Measurements from ENCODE around the gene MGAT4B. TPM values are rescaled to one million over a fixed set of nuclear protein-coding genes. Genes with fewer than 3 reads are reported as not detected.

Gene MGAT4B
- total and polyA plus RNA-seq, 2 of the 13 experiments (the other 11 are each of a cell fraction or from before 2014, with no cell fraction given) = 93.5 to 130 TPM

GRCh38 chr5:179795863-179796833 is 10.5 kb downstream of the MGAT4B start (continued):
- TF ChIP-seq E2F2 (CRISPR knock-in tag; IDR thresholded peaks at IDR 0.05; ENCODE audit: borderline replicate concordance) (0 out of 2 replicates have a peak, but pooled peaks have one; percentile 36), RBM22 (optimal IDR thresholded peaks at IDR 0.05; ENCODE audit: low read length) (no peak), ELF3 (CRISPR knock-in tag; IDR thresholded peaks at IDR 0.05) (peak; percentile 67), ZNF609 (CRISPR knock-in tag; IDR thresholded peaks at IDR 0.05; ENCODE audit: borderline replicate concordance) (peak; percentile 42; the same call in 1 of the 2 replicates), RERE (CRISPR knock-in tag; IDR thresholded peaks at IDR 0.05; ENCODE audit: low read depth) (0 out of 2 replicates have a peak, but pooled peaks have one; percentile 39), MAZ (IDR thresholded peaks at IDR 0.05; ENCODE audit: borderline replicate concordance, low read depth, low read length) (no peak), MAZ (CRISPR knock-in tag; IDR thresholded peaks at IDR 0.05; ENCODE audit: low read depth) (peak; percentile 73), ZNF558 (CRISPR knock-in tag; IDR thresholded peaks at IDR 0.05; ENCODE audit: borderline replicate concordance) (peak; percentile 69; the same call in 1 of the 2 replicates), MAX (IDR thresholded peaks at IDR 0.05) (peak; percentile 60; the same call in 1 of the 2 replicates), ZNF232 (CRISPR knock-in tag; IDR thresholded peaks at IDR 0.05; ENCODE audit: borderline replicate concordance) (0 out of 2 replicates have a peak, but pooled peaks have one; percentile 35), ZZZ3 (CRISPR knock-in tag; IDR thresholded peaks at IDR 0.05; ENCODE audit: borderline replicate concordance) (no peak), SALL2 (CRISPR knock-in tag; IDR thresholded peaks at IDR 0.05) (peak; percentile 26; the same call in 1 of the 2 replicates), MYC (CRISPR knock-in tag; IDR thresholded peaks at IDR 0.05; ENCODE audit: borderline replicate concordance) (peak; percentile 40; the same call in 1 of the 2 replicates), YY1 (IDR thresholded peaks at IDR 0.05; ENCODE audit: insufficient read depth, insufficient replicate concordance, low read depth, low read length) (peak; percentile 37), SPEN (CRISPR knock-in tag; IDR thresholded peaks at IDR 0.05; ENCODE audit: low read depth) (peak; percentile 74)

All from HepG2 (cell line).